T-cell (primary cell): Measurements from ENCODE around the gene SERPINH1. TPM values are rescaled to one million over a fixed set of nuclear protein-coding genes. Genes with fewer than 3 reads are reported as not detected.

Source experiments
- ATAC-seq, 4 experiments: fragments of 200-7000 bp in 3 of 4; fragments of 150-1000 bp in 1 of 4; cut with Tn5 transposase; replicated peaks in 1 of 4; 1 replicate in 3 of 4; 2 replicates in 1 of 4; pipeline ENCODE4 v1.10.0; 2021; ENCODE audit warnings: moderate library complexity in 3 of 4, mild to moderate bottlenecking in 2 of 4, moderate number of reproducible peaks in 1 of 4
- CTCF ChIA-PET, 2 donors: fragments of 300-600 bp; sonication (Branson Sonifier 250); formaldehyde crosslinking; loops; one replicate each; lab custom pipeline; 2022; ENCODE audit warnings: antibody characterized with exemption in 2 of 2; lab: Charles Lee
- POLR2A ChIA-PET, 2 donors: fragments of 300-600 bp; sonication (Branson Sonifier 250); formaldehyde crosslinking; loops; one replicate each; lab custom pipeline; 2022; ENCODE audit warnings: antibody characterized with exemption in 2 of 2; lab: Charles Lee
- DNase-seq, 35 experiments: peaks; one replicate each; pipeline versions ENCODE4 v3.0.0 to v3.0.0-alpha.2; 2013 to 2023
- H3K27ac ChIP-seq: one replicate; pipeline ENCODE4 v1.5.1; 2013; ENCODE audit warnings: low read length
- H3K27me3 ChIP-seq, 2 experiments: replicated peaks in 1 of 2; 1 replicate in 1 of 2; 2 replicates in 1 of 2; pipeline versions ENCODE4 v1.6.1 to v1.7.0; 2013; ENCODE audit warnings: low read length in 1 of 2, mixed read lengths in 1 of 2; ENCODE audit not compliant: control insufficient read depth in 2 of 2, insufficient read depth in 2 of 2; ENCODE audit errors: extremely low read depth in 1 of 2
- H3K36me3 ChIP-seq, 2 donors: 1 replicate in 1 of 2; 2 replicates in 1 of 2; pipeline versions ENCODE4 v1.6.1 to v1.7.0; 2013; ENCODE audit warnings: low read length in 1 of 2; ENCODE audit not compliant: control insufficient read depth in 2 of 2, insufficient read depth in 1 of 2; ENCODE audit errors: extremely low read depth in 1 of 2
- H3K4me1 ChIP-seq, 2 experiments: 1 replicate in 1 of 2; 2 replicates in 1 of 2; pipeline versions ENCODE4 v1.6.1 to v1.7.0; 2013; ENCODE audit warnings: low read length in 2 of 2, mixed read lengths in 1 of 2; ENCODE audit not compliant: insufficient read depth in 2 of 2, control insufficient read depth in 1 of 2; ENCODE audit errors: extremely low read depth in 1 of 2
- H3K4me3 ChIP-seq, 2 donors: 1 replicate in 1 of 2; 2 replicates in 1 of 2; pipeline versions ENCODE4 v1.5.1 to v1.7.0; 2013; ENCODE audit warnings: mild to moderate bottlenecking in 2 of 2, low read length in 1 of 2, moderate library complexity in 1 of 2; ENCODE audit not compliant: control insufficient read depth in 1 of 2; ENCODE audit errors: extremely low read depth in 1 of 2
- H3K9me3 ChIP-seq: 2 replicates; pipeline ENCODE4 v1.7.0; 2013
- H3K27ac Mint-ChIP-seq, 2 donors: one replicate each; pipeline ENCODE4 v1.8.0; 2020 to 2021; ENCODE audit warnings: mild to moderate bottlenecking in 2 of 2, mixed read lengths in 2 of 2
- H3K27me3 Mint-ChIP-seq, 2 donors: one replicate each; pipeline ENCODE4 v1.8.0; 2021 to 2022; ENCODE audit warnings: mixed read lengths in 2 of 2
- H3K36me3 Mint-ChIP-seq: one replicate; pipeline ENCODE4 v1.8.0; 2021; ENCODE audit warnings: mixed read lengths
- H3K4me1 Mint-ChIP-seq, 3 donors: one replicate each; pipeline ENCODE4 v1.8.0; 2020 to 2022; ENCODE audit warnings: mixed read lengths in 3 of 3, mild to moderate bottlenecking in 1 of 3
- H3K4me3 Mint-ChIP-seq, 3 donors: one replicate each; pipeline ENCODE4 v1.8.0; 2020 to 2022; ENCODE audit warnings: mild to moderate bottlenecking in 3 of 3, mixed read lengths in 3 of 3, moderate library complexity in 3 of 3
- H3K9me3 Mint-ChIP-seq, 3 donors: one replicate each; pipeline ENCODE4 v1.8.0; 2020 to 2022; ENCODE audit warnings: mixed read lengths in 3 of 3
- WGBS: methylation state at CpG from one replicate; pipeline ENCODE4 v1.1.5; 2013; ENCODE audit warnings: missing lambda C conversion rate; ENCODE audit not compliant: insufficient coverage; 5-methylcytosine and 5-hydroxymethylcytosine counted together
- total RNA-seq, 35 experiments: library from RNA in 6 of 35; stranded (reverse) in 6 of 35; fragments of 120-200 nt in 1 of 35; gene quantifications; one replicate each; pipeline versions ENCODE4 v1.2.1 to v1.2.4 and lab custom pipeline; 2013 to 2026

SERPINH1 gene
- total RNA-seq, 5 donors from 2014 or later (not counting 1 experiment from before 2014, with no cell fraction given), result 5.2 to 16.4 (median 13.9) TPM

DNA sequence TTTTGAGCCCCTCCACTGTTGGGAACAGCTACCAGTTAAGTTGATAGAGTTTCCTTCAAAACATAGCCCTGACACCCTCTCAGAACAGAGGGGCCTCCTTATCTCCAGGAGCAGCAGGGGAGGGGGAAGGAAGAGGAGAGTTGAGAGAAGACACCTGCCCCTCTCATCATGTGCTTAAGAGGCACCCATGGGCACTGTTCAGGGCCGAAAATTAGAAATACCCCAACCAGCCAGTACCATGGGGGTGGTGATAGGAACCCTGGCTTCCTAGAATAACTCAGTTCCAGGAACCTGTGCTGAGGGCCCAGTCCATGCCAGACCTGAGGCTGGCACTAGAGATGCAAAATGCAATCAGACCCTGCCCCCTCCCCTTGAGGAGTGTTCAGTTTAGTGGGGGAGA, 27.0 kb upstream of the SERPINH1 start:
- H3K4me1 ChIP-seq, result peaks cover 3 to 50% of the 10 kb centered on the region in 2 experiments
- H3K27me3 Mint-ChIP-seq, result peaks cover 0 to 10% of the 10 kb centered on the region in 2 donors

GRCh38 chr11:75536786-75537641, 25.0 kb upstream of the SERPINH1 start:
- H3K9me3 ChIP-seq, result no peaks in the 10 kb centered on the region
- peak in 17 of 35 experiments; percentile 7 to 54 (median 29) for DNase-seq
- H3K4me3 ChIP-seq, result no peak overlapping the region
- peaks cover 3 to 42% of the 10 kb centered on the region in 2 experiments for H3K4me1 ChIP-seq
- peak overlapping the region; percentile 4 to 52 for H3K27ac Mint-ChIP-seq
- CTCF ChIA-PET, result interaction anchor here (0.5 to 1.1 kb wide), 4 partner anchors 14 to 576 kb away, joined by 3 to 4 read pairs (median 3); no protein-coding TSS in a partner anchor
- WGBS, result 31% methylated on average over 4 of the region's 13 CpGs
- no peaks in the 10 kb centered on the region for H3K36me3 Mint-ChIP-seq
- peaks cover 0 to 10% of the 10 kb centered on the region in 2 donors for H3K27me3 Mint-ChIP-seq
- ATAC-seq, result peak in 3 of 4 experiments; percentile 46 to 82 (median 53)
- POLR2A ChIA-PET, result no interaction called here
- no peak overlapping the region for H3K4me3 Mint-ChIP-seq
- peak overlapping the region; percentile 30 for H3K27ac ChIP-seq
- H3K9me3 Mint-ChIP-seq, result no peaks in the 10 kb centered on the region
- H3K36me3 ChIP-seq, result no peaks in the 10 kb centered on the region
- H3K4me1 Mint-ChIP-seq, result peaks cover 25 to 42% (median 31%) of the 10 kb centered on the region in 3 donors
- H3K27me3 ChIP-seq, result no peaks in the 10 kb centered on the region

More for the DNA sequence above, 27.0 kb upstream of the SERPINH1 start:
- peaks cover 34 to 60% (median 37%) of the 10 kb centered on the region in 3 donors for H3K4me1 Mint-ChIP-seq
- H3K27ac Mint-ChIP-seq, result no peak overlapping the region
- no peak overlapping the region for H3K27ac ChIP-seq
- H3K4me3 Mint-ChIP-seq, result no peak overlapping the region
- H3K4me3 ChIP-seq, result no peak overlapping the region
- no peaks in the 10 kb centered on the region for H3K36me3 ChIP-seq
- no CpG with 5 or more reads among the region's 1 CpG for WGBS
- H3K9me3 ChIP-seq, result no peaks in the 10 kb centered on the region
- no peaks in the 10 kb centered on the region for H3K9me3 Mint-ChIP-seq
- ChIA-PET POLR2A (no interaction called here), CTCF (interaction anchor here (0.9 to 6.8 kb wide), 3 partner anchors 90 to 147 kb away, joined by 3 to 64 read pairs (median 5); no protein-coding TSS in a partner anchor)
- no peaks in the 10 kb centered on the region for H3K36me3 Mint-ChIP-seq
- no peak for DNase-seq
- no peaks in the 10 kb centered on the region for H3K27me3 ChIP-seq
- no peak for ATAC-seq

DNA sequence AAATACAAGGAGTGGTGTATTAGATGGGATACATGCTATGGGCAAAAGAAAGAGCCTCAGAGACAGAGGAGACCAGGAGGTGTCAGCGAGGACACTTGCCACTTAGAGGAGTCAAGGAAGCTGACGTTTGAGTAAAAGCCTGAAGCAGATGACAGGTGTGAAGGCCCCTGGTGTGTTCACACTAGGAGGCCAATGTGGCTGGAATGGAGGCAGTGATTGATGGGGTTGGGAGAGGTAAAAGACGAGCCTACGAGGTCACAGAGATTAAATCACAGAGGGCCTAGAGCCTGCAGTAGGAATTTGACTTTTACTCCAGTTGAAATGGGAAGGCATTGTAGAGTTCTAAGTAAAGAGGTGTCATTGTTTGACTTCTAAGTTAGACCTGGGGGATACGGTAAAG, 24.3 kb upstream of the SERPINH1 start:
- Histone ChIP-seq H3K27me3 (no peaks in the 10 kb centered on the region), H3K9me3 (no peaks in the 10 kb centered on the region), H3K4me1 (peaks cover 0 to 38% of the 10 kb centered on the region in 2 experiments), H3K36me3 (no peaks in the 10 kb centered on the region), H3K4me3 (no peak overlapping the region), H3K27ac (peak overlapping the region; percentile 30)
- ChIA-PET CTCF (no interaction called here), POLR2A (no interaction called here)
- ATAC-seq (no peak), DNase-seq (no peak)
- H3K4me1 Mint-ChIP-seq, result peaks cover 21 to 38% (median 27%) of the 10 kb centered on the region in 3 donors
- H3K27me3 Mint-ChIP-seq, result peaks cover 0 to 10% of the 10 kb centered on the region in 2 donors
- H3K9me3 Mint-ChIP-seq, result no peaks in the 10 kb centered on the region
- H3K36me3 Mint-ChIP-seq, result no peaks in the 10 kb centered on the region
- no peak overlapping the region for H3K27ac Mint-ChIP-seq
- no peak overlapping the region for H3K4me3 Mint-ChIP-seq
- 72% methylated on average over 5 of the region's 5 CpGs for WGBS

DNA sequence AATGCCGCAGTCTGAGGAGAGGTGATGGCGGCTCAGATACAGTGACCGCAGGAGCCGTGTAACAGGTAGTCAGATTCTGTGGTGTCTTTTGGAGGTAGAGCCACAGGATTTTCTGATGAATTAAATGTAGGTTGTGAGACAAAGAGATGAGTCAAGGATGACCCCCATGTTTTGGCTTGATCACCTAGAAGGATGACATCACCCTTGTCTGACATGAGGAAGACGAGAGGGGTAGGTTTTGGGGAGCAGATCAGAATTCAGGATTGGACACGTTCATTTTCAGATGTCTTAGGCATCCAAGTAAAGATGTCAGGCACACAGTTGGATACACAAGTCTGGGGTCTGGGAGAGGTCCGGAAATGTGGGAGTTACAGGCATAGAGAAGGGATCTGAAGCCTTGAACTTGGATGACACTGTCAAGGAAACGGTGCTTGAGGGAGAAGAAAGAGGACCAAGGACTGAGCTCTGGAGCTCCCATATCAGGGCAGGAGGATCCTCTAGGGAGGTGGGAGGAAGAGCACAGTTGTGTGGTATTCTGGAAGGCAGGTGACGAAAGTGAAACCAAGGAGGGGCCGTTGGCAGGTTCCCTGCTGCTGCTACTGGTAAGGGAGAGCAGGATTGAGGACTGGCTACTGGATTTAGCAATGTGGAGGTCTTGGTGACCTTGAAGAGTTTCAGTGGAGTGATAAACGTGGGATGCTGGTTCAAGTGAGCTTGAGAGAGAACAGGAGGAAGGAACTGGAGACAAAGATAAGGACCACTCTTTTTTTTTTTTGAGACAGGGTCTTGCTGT, 23.7 kb upstream of the SERPINH1 start:
- WGBS, result 80% methylated on average over 9 of the region's 11 CpGs
- no peak overlapping the region for H3K4me3 Mint-ChIP-seq

DNA sequence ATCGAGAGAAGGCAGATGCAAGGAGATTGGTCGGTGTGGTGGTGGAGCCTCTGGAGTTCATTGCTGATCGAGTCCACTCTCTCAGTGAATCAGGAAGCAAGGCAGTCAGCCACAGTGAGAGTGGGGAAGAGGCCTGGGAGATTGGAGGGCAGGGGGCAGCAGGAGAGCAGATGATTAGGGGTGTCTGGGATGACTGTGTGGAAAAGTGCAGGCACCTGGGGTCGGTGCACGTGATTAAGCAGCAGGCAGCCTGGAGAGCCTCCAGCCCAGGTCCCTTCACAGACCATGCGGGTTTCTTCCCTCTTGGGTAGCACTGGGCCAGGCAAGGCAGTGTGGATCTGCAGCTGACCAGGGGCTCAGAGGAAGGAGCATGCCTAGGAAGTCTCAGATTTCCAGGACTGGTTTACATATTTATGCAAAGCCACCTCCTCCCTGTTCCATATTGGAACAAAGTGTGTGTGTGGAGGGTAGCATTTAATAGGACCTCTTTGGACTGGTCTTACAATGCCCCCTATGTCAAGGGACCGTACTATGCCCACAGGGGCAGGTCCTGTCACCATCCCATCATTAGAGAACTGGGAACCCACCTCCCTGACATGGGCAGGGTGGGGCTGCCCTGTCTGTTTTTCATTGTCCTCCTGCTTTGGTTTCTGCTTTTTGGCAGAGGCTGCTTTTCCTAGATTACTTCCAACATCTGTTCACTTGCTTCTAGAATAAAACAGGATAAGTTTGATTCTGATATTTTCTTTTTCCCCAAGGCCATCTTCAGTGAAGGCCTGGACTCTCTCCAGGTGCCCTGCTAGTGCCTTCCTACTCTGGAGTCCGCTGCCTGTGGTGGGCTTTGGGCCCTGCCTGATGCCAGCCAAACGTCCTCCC, 22.4 kb upstream of the SERPINH1 start:
- H3K27ac ChIP-seq, result no peak overlapping the region
- ATAC-seq (no peak), DNase-seq (no peak)
- Mint-ChIP-seq H3K9me3 (no peaks in the 10 kb centered on the region), H3K27ac (no peak overlapping the region), H3K27me3 (peaks cover 0 to 10% of the 10 kb centered on the region in 2 donors), H3K4me3 (no peak overlapping the region), H3K4me1 (peaks cover 20 to 27% (median 21%) of the 10 kb centered on the region in 3 donors), H3K36me3 (no peaks in the 10 kb centered on the region)
- 89% methylated on average over 7 of the region's 9 CpGs for WGBS
- H3K36me3 ChIP-seq, result no peaks in the 10 kb centered on the region
- H3K4me3 ChIP-seq, result no peak overlapping the region
- peaks cover 0 to 2% of the 10 kb centered on the region in 2 experiments for H3K27me3 ChIP-seq
- POLR2A ChIA-PET, result no interaction called here
- H3K4me1 ChIP-seq, result peaks cover 0 to 31% of the 10 kb centered on the region in 2 experiments
- no peaks in the 10 kb centered on the region for H3K9me3 ChIP-seq
- CTCF ChIA-PET, result no interaction called here

More for the DNA sequence above, 23.7 kb upstream of the SERPINH1 start:
- Histone ChIP-seq H3K27me3 (no peaks in the 10 kb centered on the region), H3K9me3 (no peaks in the 10 kb centered on the region), H3K36me3 (no peaks in the 10 kb centered on the region), H3K4me1 (peaks cover 0 to 38% of the 10 kb centered on the region in 2 experiments), H3K27ac (no peak overlapping the region), H3K4me3 (no peak overlapping the region)
- ATAC-seq (no peak), DNase-seq (no peak)
- no peaks in the 10 kb centered on the region for H3K9me3 Mint-ChIP-seq
- ChIA-PET POLR2A (no interaction called here), CTCF (no interaction called here)
- no peak overlapping the region for H3K27ac Mint-ChIP-seq
- peaks cover 21 to 38% (median 27%) of the 10 kb centered on the region in 3 donors for H3K4me1 Mint-ChIP-seq
- H3K27me3 Mint-ChIP-seq, result peaks cover 0 to 10% of the 10 kb centered on the region in 2 donors
- no peaks in the 10 kb centered on the region for H3K36me3 Mint-ChIP-seq
